WI38 (cell line): ENCODE measurements around the gene HOXA11.

ENCODE experiments used
- H3K4me3 ChIP-seq: 2 replicates; pipeline ENCODE4 v1.5.1; 2011; ENCODE audit warnings: low read depth, mild to moderate bottlenecking, control low read depth, low read length
- TF ChIP-seq, protein P1 (sequence below): IDR thresholded peaks from 2 replicates; pipeline ENCODE4 v1.5.1; 2012; ENCODE audit warnings: low read depth, mild to moderate bottlenecking, control low read depth, low read length

Gene HOXA11

GRCh38 chr7:27160145-27160545, 24.9 kb downstream of the HOXA11 start:
- H3K4me3 ChIP-seq, result no peak overlapping the region
- TF ChIP-seq, protein P1, sequence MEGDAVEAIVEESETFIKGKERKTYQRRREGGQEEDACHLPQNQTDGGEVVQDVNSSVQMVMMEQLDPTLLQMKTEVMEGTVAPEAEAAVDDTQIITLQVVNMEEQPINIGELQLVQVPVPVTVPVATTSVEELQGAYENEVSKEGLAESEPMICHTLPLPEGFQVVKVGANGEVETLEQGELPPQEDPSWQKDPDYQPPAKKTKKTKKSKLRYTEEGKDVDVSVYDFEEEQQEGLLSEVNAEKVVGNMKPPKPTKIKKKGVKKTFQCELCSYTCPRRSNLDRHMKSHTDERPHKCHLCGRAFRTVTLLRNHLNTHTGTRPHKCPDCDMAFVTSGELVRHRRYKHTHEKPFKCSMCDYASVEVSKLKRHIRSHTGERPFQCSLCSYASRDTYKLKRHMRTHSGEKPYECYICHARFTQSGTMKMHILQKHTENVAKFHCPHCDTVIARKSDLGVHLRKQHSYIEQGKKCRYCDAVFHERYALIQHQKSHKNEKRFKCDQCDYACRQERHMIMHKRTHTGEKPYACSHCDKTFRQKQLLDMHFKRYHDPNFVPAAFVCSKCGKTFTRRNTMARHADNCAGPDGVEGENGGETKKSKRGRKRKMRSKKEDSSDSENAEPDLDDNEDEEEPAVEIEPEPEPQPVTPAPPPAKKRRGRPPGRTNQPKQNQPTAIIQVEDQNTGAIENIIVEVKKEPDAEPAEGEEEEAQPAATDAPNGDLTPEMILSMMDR, result no peak

- H3K4me3 ChIP-seq, result no peak overlapping the region
These were observed 25.5 kb downstream of the HOXA11 start for GRCh38 chr7:27159266-27160144.

DNA sequence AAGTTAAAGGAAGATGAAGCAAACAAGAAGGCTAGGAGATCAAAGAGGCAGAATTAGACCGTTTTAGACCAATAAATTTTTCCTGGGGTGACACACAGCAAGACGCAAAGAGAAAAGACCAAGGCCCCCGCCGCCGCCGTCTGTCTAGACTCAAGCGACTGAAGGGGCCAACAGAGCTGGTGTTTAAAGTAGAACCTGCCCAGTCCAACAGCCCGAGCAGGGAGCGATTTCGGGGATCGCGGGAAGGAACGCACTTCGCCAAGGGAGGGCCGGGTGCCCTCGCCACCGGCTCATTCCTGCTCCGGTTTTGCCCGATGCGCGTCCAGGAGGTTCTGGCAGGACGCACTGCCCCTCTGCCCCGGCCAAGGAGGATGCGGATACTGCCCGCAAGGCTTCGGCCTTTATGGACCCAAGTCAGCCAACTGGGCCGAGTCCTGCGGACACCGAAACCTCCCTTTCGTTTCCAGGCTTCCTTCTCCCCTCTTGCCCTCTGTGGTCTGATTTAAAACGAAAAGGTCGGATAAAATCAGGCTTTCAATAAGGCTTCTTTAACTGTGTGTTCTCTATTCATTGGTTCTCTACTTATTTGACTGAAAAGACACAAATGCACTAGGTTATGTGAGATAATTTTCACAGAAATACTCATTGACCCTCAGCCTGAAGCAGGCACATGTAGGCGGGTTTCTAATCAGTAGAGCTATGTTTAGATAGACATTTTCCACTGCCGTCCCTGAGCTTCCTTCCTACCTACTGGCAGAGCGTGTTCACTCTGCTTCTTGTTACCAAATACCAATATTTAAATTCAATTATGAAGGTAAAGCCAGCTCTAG, 26.4 kb downstream of the HOXA11 start:
- TF ChIP-seq, protein P1, result no peak
- no peak overlapping the region for H3K4me3 ChIP-seq

More at GRCh38 chr7:27159266-27160144, 25.5 kb downstream of the HOXA11 start:
- TF ChIP-seq, protein P1, result no peak

GRCh38 chr7:27157702-27158431, 27.2 kb downstream of the HOXA11 start:
- H3K4me3 ChIP-seq, result no peak overlapping the region

GRCh38 chr7:27156916-27157701, 27.9 kb downstream of the HOXA11 start:
- H3K4me3 ChIP-seq, result no peak overlapping the region; the same call in 1 of the 2 replicates
- TF ChIP-seq, protein P1, result no peak

More at GRCh38 chr7:27157702-27158431, 27.2 kb downstream of the HOXA11 start:
- TF ChIP-seq, protein P1, result no peak

- H3K4me3 ChIP-seq, result peak within 1 kb of the TSS; percentile 50
- TF ChIP-seq, protein P1, result no peak
These were observed 28.5 kb downstream of the HOXA11 start, which contains the start of gene HOXA7 for GRCh38 chr7:27156508-27156898. HOXA7 (minus strand) TSS chr7:27156675; CDS start chr7:27156545, 130 bp downstream.
